AG10803 (cell line): ENCODE results near the gene EXOC3L1.

ENCODE experiments used
- DNase-seq: peaks from one replicate; pipeline ENCODE4 v3.0.0; 2010; ENCODE audit warnings: low read depth
- H3K4me3 ChIP-seq: 2 replicates; pipeline ENCODE4 v1.5.1; 2011; ENCODE audit warnings: mild to moderate bottlenecking, low read length, control low read depth
- TF ChIP-seq, protein P1 (sequence below): conservative IDR thresholded peaks from 2 replicates; pipeline ENCODE4 v1.5.1; 2011; ENCODE audit warnings: mild to moderate bottlenecking, low read length, control low read depth, inconsistent platforms

Gene EXOC3L1

DNA sequence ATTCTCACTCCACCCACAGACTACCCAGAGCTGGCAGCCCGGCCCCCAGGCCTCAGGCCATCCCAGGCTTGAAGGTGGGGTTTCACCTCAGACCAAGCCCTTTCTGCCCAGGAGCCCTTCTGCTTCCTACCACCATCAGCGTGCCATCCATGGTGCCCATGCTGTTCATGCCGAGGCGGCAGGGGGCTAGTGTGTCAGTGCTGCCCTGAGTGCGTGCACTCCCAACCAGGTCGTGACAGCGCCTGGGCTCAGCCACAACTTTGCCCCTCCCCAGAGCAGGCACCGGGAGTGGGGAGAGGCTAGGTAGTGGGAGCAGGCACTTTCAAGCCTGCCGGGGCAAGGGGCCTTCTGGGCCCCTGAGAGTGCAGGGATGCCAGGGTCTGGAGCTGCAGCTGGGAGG, 47.6 kb downstream of the EXOC3L1 start:
- DNase-seq: no peak
- H3K4me3 ChIP-seq: no peak overlapping the region
- TF ChIP-seq, protein P1, sequence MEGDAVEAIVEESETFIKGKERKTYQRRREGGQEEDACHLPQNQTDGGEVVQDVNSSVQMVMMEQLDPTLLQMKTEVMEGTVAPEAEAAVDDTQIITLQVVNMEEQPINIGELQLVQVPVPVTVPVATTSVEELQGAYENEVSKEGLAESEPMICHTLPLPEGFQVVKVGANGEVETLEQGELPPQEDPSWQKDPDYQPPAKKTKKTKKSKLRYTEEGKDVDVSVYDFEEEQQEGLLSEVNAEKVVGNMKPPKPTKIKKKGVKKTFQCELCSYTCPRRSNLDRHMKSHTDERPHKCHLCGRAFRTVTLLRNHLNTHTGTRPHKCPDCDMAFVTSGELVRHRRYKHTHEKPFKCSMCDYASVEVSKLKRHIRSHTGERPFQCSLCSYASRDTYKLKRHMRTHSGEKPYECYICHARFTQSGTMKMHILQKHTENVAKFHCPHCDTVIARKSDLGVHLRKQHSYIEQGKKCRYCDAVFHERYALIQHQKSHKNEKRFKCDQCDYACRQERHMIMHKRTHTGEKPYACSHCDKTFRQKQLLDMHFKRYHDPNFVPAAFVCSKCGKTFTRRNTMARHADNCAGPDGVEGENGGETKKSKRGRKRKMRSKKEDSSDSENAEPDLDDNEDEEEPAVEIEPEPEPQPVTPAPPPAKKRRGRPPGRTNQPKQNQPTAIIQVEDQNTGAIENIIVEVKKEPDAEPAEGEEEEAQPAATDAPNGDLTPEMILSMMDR: no peak

DNA sequence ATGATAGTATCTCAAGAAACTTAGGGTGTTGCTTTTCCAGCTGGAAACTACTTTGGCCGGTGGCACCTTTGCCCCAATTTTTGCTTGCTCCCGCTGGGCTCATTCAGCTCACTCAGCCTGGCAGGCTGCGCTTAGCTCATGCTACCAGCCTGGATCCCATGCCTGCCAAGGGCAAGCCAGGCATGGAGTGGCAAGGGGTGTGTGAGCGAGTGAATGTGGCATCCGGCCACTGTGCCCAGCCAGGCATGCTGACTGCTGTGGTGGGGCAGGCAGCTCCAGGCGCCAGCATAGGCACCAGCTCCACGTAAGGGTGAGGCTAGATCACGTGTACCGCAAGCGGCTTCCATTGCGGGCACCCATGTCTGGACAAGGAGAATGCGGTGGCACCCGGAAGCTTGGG, 48.5 kb downstream of the EXOC3L1 start:
- TF ChIP-seq, protein P1: no peak
- DNase-seq: no peak
- H3K4me3 ChIP-seq: no peak overlapping the region

DNA sequence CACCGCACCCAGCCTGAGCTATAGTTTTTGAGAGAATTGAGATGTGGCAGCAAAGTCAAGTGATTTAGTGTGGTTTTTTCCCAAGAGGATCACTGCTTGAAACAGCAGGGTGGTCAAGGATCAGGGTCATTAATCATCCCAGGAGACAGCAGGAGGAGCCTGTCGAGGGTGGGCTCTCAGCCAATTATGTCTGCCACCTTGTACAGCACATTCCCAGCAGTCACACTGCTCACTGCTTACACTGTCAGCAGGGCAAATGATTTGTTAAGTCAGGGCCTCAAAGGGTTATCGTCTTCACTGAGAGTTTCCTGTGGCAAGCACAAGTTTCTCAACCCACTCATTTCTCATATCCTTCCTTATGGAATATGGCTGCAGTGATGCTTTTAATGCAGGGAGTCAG, 52.3 kb downstream of the EXOC3L1 start:
- DNase-seq: no peak
- no peak overlapping the region for H3K4me3 ChIP-seq
- TF ChIP-seq, protein P1: no peak
